ENCODE measurements around the gene LRP1.
A peak's percentile ranks its signal among the peaks of the same experiment; 100 is the strongest.

Gene LRP1

DNA sequence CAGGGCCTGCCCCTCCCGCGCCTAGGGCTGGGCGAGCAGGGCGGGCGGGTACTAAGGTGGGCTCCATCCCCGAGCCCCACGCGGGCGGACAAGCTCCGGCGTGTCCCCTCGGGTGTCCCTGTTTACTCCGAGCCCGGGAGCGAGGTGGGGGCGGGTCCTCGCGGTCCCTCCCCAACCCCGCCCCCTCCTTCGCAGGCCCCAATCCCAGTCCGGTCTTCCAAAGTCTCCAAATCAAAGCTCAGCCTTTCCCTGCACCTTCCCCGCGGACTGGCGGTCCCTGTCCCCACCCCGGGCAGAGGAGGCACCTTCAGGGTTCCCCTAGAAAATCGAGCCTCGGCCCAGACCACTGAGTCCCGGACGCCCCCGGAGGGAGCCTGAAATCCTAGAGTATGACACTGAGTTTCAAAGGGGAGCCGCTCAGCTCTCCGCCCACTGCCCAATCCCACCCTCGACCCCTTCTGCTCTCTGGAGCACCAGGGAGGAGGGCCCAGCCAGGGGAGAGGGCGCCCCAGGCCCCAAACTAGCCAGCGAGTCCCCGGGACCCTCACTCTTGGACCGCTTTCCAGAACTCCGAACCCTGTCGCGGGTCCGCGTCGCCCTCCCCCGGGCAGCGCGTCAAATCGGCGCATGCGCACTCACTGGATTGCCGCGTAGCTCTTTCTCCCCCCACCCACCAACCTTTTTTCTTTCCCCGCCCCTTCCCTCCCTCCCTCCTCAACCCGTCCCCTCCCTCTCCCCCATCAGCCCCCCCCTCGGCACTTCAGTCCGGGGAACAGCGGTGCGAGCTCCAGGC lies at the start of gene LRP1:
Gene LRP1, plus strand, starts transcription at position 758 of the 793 bp plus-strand sequence. CDS start 482 bp downstream, outside the sequence.
- DNase-seq = peak; percentile 59

DNA sequence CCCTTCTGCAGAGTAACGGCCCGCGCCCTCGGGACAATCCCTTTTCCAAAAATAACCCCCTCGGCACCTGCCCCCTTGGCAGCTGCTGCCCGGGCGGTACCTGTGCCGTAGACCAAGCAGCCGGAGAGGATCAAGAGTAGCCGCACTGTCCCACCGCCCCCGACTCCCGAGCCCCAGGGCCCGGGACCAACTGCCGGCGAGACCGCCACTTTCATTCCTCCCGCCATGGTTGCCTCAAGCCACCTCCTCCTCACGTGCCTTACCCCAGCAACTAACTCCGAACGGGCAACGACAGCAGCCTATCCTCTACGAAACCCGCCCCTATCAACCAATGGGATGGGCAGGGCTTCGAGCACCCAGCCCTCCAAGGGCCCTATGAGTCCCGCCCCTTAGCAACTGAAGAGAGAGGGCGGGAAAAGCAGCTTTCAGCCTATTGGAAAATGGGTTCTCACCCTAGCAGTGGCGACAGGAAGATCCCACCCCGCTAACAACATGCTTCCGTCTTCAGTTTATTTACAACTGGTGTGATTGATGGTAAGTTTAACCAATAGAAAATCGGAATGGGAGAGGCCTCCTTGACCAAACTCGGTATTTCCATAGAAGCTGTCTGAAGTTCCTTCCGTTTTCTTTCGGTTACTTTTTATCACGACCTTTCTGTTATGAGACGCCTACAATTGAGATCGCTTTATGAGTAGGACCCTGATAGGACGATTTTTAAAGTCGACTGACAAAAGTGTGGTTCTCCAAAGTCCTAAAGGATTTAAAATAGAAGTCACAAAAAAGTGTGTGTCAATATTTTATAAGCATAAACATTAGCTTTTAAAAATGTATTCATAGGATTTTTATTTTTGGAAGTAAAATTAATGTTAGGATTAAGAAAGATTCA lies 49.5 kb upstream of the LRP1 start, which contains the start of gene NEMP1:
Gene NEMP1, minus strand, starts transcription at position 273 of the 886 bp plus-strand sequence. Its CDS starts 46 bp downstream, at position 227.
- peak; percentile 96 for DNase-seq

DNA sequence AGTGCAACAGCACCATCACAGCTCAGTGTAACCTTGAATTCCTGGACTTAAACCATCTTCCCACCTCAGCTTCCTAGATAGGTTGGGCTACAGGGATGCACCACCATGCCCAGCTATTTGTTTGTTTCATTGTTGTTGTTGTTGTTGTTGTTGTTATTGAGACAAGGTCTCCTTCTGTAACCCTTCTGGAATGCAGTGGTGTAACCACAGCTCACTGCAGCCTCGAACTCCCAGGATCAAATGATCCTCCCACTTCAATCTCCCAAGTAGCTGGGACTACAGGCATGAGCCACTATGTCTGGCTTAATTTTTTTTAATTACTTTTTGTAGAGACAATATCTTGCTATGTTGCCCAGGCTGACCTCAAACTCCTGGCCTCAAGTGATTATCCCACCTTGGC lies 48.5 kb upstream of the LRP1 start:
- DNase-seq = no peak

DNA sequence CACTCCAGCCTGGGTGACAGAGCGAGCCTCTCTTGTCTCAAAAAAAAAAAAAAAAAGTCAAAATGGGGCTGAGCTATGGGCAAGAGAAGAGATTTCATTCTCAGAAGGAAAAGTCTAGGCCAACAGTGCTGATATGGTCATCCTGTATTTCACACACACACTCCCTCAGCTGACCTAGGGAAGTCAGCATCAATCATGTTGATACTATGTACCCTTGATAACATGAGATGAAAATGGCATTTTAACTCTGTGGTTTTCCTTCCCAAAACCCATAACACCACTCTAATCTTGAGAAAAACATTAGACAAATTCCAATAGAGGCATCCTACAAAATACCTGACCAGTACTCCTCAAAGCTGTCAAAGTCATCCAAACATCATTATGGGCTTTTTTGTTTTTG lies 47.4 kb upstream of the LRP1 start:
- no peak for DNase-seq

DNA sequence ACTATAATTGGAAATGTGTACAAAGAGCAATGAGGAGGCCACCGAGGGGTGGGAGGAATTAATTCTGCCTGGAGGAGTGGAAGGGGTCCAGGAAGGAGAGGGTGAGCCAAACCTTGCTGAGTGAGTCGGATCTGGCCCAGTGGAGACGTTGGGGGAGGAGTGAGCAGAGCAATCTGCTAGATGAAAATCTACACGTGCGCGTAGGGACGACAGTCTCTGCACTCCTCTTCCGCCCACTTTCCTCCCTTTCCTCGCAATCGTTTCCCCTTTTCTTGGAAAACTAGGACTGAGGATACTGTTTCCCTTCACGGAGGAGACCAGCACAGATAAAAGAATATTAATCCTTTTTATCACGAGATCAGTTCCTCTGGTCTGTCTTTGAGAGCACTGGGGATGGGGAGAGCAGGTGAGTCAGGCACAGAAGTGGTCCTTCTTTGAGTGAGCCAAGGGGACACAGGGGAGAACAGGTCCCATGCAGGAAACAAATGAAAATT lies 42.2 kb upstream of the LRP1 start:
- no peak for DNase-seq

DNA sequence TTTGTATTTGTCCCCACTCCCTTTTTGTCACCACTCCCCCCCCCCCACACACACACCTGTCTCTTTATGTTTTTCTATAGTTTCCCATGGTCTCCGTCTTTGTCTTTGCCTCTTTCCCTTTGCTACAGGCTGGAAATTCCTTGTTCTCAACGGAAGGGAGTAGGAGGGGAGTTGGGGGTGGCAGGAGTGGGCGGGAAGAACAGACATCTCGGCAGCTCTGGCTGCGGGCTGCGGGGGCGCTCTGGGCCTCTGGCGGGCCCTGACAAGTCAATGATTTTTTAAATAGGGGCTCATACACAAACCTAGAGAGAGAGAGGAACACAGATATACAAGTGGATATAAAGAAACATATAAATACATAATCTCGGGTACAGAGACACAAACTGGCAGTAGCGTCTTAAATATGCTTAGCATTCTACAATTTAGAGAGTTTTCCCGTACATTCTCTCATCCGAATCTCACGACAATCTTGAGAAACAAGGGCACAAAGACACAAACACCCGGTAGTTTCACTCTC lies 41.7 kb upstream of the LRP1 start:
- peak; percentile 42 for DNase-seq

DNA sequence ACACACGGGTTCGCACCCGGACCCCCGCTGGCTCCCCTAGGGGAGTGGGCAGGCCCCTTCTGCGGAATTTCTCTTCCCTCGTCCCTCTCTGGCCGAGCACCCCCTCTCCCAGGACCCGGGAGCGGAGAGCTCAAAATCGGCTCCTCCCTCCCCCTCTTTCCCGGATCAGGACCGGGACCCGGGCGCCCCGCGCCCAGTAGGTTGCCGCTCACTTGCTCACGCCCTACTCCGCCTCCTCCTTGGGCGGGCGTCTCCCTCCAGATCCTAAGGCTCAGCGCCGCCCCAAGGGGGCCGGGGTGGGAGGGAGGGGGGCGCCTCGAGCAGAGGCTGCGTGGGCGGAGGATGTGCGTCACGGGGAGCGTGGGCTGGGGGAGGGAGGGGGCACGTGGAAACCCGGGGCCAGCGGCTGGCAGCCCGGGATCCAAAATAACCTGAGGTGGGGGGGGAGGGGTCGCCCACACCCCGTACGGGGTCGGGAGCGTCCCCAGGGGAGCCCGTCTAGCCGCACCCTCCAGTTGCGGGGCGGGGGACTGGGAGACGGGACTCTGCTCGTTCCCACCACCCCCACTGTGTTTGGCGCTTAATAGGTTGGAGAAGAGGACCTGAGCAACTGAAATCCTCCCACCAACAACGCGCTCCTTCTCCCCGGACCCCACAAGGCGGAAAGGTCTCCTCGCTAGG lies 41.1 kb upstream of the LRP1 start:
- DNase-seq = no peak

DNA sequence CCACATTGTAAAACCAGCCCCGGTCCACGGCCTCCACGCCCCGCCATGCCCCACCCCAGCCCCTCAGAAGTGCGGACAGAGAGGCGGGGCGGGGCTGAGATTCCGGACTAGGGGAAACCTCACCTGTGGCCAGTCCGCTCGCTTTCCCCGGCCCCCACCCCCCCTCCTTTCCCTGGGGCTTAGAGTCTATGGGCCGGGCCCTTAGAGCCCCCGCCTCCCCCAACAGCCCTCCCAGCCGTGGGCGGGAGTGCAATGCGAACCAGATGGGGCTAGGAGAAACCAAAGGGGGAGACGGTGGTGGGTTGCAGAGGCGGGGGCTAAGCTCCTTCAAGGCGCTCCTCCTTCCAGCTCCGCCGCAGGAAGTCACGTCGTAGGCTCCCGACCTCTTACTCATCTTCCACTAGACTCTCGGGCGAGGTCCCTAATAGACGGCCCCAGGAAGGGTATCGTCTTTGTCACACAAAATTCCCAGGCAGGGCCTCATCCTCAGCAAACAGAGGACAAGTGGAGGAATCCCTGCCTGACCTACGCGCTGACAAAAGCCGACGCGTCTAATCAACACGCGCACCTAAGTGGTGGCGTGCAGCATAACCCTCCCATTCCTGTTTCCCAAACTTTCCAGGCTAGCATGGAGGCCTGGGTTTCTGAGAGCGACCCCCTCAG lies 40.5 kb upstream of the LRP1 start:
- DNase-seq = peak; percentile 37

DNA sequence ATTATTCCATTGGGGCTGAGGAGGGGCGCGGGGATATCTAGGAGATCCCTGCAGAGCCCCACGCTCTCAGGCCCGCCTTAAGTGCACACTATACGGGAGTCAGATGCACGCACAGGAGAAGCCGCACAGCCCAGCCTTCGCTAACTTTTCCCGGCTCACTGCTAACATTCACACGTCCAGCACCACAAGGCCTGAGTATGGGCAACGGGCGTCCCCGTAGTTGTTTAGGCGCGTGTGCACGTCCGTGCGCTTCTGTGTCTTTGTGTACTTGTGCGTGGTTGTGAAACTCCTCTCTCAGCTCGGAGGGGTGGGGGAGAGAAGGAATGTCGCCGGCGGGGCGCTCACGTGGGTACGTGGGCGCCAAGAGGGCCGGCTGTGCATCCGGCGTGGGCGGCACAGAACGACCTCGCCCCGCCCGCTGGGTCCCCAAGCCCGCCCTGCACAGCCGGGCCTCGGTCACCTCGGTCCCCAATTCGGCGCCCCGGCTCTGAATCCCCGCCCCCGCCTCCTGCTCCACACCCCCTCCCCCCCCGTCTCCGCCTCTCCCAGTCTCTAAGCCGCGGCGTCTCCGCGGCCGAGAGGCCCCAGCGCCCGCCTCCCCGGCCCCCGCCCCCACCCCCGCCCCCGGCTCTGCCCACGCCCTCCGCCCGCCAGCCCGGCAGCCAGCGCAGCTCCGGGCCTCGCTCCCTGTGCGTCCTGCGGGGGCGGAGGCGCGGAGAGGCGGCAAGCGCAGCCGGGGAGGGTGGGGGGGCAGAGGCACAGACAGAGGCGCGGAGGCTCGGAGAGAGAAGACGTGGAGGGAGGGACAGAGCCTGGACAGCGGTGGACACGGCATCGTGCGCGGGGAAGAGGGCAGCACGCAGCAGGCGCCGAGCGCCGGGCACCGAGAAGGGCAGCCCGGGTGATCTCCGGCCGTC lies 39.7 kb upstream of the LRP1 start, which contains the start of gene NAB2:
Gene NAB2, plus strand, starts transcription at position 761 of the 917 bp plus-strand sequence. CDS start 158 bp downstream, outside the sequence.
- peak; percentile 74 for DNase-seq

DNA sequence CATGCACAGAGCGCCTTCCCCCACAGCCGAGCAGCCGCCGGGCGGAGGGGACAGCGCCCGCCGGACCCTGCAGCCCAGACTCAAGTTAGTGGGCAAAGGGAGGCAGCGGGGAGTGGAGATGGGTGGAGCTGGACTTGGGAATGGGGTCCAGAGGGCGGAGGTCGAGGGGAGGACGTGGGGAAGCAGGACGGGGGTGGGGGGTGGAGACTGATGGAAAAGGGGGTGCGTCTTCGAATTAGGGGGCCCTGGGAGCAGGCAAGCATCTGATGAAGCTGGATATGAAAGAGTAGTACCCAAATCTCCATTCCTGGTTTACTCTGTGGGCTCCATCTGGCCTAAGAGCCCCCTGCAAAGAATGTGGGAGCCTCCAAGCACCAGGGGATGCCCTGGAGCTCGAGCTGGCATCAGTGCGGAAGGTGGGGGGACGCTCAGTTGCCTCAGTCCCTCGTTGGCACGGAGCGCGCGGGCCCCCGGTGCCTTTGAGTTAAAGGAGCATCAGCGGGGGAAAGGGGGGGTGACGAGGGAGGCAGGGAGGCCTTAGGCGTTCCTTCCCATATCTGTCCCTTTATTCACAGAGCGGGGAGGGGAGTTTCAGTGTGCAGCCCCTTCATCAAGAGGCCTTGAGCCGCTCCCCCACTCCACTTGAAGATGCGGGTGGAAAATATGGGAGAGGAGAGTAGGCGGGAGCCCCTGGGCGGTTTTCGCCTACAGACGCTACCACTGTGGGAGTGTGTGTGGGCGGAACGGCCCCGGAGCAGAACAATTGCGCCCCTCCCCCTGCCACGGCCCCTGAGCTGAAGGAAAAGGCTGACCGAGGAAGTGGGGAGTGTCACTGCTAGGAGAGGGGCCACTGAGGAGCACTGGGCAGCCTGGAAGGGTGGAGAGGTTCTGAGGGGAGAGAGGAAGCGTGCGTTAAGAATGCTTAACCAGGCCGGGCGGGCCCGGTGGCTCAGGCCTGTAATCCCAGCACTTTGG lies 38.7 kb upstream of the LRP1 start:
- no peak for DNase-seq

DNA sequence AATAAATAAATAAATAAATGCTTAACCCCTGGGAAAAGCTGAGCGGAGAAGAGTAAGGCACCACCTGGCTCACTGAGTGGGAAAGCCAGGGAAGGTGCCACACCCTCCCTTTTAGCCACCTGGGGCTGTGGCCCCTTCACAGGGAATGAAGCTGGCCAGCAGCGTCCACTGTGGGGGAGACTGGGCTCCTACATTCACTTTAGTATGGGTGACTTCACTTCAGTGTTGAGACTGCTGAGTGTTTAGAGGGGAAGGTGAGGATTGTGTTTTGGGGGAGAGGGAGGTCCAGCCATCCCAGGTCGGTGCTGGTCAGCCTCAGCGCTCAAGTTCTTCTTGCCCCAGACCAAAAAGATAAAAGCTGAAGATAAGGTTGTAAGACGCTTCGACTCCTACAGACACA lies 37.8 kb upstream of the LRP1 start:
- no peak for DNase-seq

DNA sequence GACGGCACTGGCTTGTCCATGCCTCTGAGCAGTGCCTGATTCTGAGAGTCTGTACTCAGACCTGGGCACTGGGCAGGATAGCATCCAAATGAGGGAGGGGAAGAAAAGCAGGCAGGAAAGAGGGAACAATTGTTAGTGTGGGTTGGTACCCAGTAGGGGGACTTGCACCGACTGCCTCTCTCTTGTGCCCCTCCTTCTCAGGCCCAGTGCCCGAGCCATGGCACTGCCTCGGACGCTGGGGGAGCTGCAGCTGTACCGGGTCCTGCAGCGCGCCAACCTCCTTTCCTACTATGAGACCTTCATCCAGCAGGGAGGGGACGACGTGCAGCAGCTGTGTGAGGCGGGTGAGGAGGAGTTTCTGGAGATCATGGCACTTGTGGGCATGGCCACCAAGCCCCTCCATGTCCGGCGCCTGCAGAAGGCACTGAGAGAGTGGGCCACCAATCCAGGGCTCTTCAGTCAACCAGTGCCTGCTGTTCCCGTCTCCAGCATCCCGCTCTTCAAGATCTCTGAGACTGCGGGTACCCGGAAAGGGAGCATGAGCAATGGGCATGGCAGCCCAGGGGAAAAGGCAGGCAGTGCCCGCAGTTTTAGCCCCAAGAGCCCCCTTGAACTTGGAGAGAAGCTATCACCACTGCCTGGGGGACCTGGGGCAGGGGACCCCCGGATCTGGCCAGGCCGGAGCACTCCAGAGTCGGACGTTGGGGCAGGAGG lies 37.2 kb upstream of the LRP1 start:
- DNase-seq = no peak

DNA sequence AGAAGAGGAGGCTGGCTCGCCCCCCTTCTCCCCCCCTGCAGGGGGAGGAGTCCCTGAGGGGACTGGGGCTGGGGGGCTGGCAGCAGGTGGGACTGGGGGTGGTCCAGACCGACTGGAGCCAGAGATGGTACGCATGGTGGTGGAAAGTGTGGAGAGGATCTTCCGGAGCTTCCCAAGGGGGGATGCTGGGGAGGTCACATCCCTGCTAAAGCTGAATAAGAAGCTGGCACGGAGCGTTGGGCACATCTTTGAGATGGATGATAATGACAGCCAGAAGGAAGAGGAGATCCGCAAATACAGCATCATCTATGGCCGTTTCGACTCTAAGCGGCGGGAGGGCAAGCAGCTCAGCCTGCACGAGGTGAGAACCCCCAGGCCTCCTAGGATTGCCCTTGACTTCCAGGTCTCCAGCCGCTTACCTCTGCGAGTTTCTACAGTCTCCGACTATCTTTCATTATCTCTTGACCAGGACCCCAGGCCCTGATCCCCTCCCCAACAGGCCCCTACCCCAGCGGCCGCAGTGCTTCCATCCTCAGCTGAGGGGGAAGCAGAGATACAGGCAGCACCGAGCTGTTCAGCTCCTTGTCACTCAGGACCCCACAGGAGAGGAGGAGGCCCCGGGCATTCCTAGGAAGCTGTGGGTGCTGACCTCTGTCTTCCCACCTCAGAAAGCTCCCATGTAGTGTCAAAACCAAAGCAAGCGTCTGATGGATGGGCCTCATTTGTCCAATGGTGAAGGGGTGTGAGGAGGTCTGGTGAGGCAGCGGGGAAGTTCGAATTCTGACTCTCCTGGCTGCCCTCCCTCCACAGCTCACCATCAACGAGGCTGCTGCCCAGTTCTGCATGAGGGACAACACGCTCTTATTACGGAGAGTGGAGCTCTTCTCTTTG lies 36.4 kb upstream of the LRP1 start:
- no peak for DNase-seq

DNA sequence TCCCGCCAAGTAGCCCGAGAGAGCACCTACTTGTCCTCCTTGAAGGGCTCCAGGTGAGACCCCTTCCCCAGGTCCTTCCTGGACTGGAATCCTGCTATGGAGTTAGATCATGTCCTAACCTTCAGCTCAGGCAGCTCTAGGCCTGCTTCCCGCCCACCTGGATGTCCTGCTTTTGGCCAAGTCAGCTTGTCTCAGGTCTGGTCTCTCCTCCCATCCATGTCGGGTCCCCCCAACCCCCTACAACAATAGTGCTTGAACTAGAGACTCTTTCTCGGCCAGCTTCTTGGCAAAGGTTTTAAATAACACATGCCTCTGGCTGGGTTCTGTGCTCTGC lies 35.8 kb upstream of the LRP1 start:
- DNase-seq = no peak

DNA sequence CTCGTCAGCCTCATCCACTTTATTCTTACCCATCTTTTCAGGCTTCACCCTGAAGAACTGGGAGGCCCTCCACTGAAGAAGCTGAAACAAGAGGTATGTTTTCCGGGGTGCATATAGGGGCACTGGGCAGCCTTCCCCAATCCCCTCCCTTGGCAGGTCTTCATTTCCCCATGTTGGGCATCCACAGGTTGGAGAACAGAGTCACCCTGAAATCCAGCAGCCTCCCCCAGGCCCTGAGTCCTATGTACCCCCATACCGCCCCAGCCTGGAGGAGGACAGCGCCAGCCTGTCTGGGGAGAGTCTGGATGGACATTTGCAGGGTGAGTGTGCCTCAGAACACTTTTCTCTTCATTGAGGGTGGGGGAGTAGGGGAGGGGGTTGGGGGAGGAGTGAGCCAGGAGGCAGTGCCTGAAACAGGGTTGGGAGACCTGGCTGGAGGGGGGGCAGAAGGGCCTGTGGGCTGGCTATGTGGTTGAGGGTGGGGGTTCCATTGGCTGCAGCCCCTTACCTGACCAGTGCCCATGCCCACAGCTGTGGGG lies 35.3 kb upstream of the LRP1 start:
- DNase-seq = no peak

DNA sequence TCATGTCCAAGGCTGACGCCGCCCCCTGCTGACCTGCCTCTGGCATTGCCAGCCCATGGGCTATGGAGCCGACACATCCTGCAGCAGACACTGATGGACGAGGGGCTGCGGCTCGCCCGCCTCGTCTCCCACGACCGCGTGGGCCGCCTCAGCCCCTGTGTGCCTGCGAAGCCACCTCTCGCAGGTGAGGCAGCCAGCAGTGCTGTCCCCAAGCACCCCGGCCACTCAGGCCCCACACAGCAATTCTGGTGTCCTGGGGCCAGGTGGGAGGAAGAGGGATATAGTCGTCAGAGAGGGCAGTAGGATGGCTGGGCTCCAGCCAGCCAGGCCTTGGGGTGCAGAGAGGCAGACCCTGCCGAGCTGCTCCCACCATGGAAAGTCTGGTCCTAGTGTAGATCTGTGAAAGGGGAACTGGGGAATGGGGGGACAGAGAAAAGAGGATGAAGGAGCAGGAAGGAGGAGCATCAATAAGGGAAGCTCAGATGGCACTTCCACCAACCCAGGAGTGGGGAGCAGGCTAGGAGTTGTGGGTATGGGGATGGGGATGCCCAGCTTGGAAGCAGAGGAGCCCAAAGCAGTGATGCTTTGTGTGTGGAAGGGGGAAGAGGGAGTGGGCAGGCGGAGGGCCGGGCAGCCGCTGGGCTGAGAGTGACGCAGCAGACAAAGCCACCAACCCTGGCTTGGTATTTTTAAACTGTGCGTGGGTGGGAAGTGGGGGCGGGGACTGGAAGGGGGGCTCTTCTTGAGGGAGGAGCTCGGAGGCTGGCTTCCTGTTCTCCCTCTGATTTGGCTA lies 34.7 kb upstream of the LRP1 start:
- no peak for DNase-seq

All from NCI-H1105 treated with DMSO at 0.1 percent for 48 hours (cell line).